ENCODE results near the gene SIGMAR1. TPM values are rescaled to one million over a fixed set of nuclear protein-coding genes. Genes with fewer than 3 reads are reported as not detected.

The SIGMAR1 gene
- total and polyA plus RNA-seq, 2 of the 8 experiments (the other 6 are each of a cell fraction or from before 2014, with no cell fraction given), result 84.2 to 134 TPM

- 4% methylated on average over 38 of the region's 40 CpGs; no CpG with 5 or more reads in 1 of the 2 experiments for WGBS, 2 experiments (ENCODE audit: extremely low coverage in 1 of 2, insufficient coverage in 1 of 2, insufficient read length in 1 of 2, insufficient replicate concordance in 2 of 2, low coverage in 1 of 2, low lambda C conversion rate in 2 of 2, missing lambda C conversion rate in 1 of 2)
- H2AFZ ChIP-seq (ENCODE audit: low read length), result peak overlapping the region; percentile 19; the same call in 1 of the 2 replicates
- TF ChIP-seq EP300 (IDR thresholded peaks at IDR 0.05; ENCODE audit: borderline replicate concordance in 1 of 2, low read depth in 2 of 2, low read length in 2 of 2) (no peak), CHD1 (IDR thresholded peaks at IDR 0.05; ENCODE audit: low read depth, low read length) (no peak), SIRT6 (IDR thresholded peaks at IDR 0.05; ENCODE audit: low read length) (no peak), SUZ12 (IDR thresholded peaks at IDR 0.05; ENCODE audit: low read length) (peak; percentile 32), HDAC2 (IDR thresholded peaks at IDR 0.05; ENCODE audit: borderline replicate concordance in 1 of 2, low read depth in 2 of 2, low read length in 2 of 2) (no peak), CTCF (IDR thresholded peaks at IDR 0.05; ENCODE audit: control extremely low read depth in 1 of 3, insufficient read depth in 1 of 3, low read depth in 1 of 3, low read length in 3 of 3) (no peak), GABPA (IDR thresholded peaks at IDR 0.05; ENCODE audit: borderline replicate concordance, insufficient read depth, low read length) (no peak)
These were observed 47.0 kb downstream of the SIGMAR1 start for GRCh38 chr9:34590381-34591247.

More at GRCh38 chr9:34590381-34591247, 47.0 kb downstream of the SIGMAR1 start:
- Histone ChIP-seq H2BK5ac (ENCODE audit: low read depth, low read length) (no peak overlapping the region), H3K36me3 (ENCODE audit: control insufficient read depth in 2 of 4, insufficient read depth in 4 of 4, low read length in 3 of 4) (peaks cover 0 to 9% (median 0%) of the 10 kb centered on the region in 4 experiments; a peak in 1 of 8 replicates), H3K14ac (ENCODE audit: insufficient read length) (no peak overlapping the region), H2BK15ac (ENCODE audit: low read length) (no peak overlapping the region), H3K27ac (ENCODE audit: low read depth, low read length) (no peak overlapping the region), H3K79me1 (ENCODE audit: low read depth, low read length) (no peaks in the 10 kb centered on the region), H3K9me3 (ENCODE audit: insufficient read depth in 2 of 2, low read depth in 1 of 2, low read length in 1 of 2) (peaks cover 0 to 4% of the 10 kb centered on the region in 2 experiments; a peak in 1 of 4 replicates), H4K20me1 (replicated peaks in 1 of 2; ENCODE audit: control insufficient read depth in 1 of 2, insufficient read depth in 2 of 2, low read length in 2 of 2) (peaks cover 11 to 12% of the 10 kb centered on the region in 2 experiments), H3K27me3 (replicated peaks in 1 of 4; ENCODE audit: control insufficient read depth in 3 of 4, extremely low read depth in 1 of 4, insufficient read depth in 3 of 4, low read length in 3 of 4) (peaks cover 73 to 88% (median 83%) of the 10 kb centered on the region in 4 experiments), H4K5ac (ENCODE audit: insufficient read length, low read depth, low read length) (no peak overlapping the region), H3K56ac (replicated peaks; ENCODE audit: insufficient read length, low read depth, low read length) (no peak overlapping the region), H3K79me2 (ENCODE audit: control insufficient read depth in 1 of 2, insufficient read depth in 2 of 2, low read length in 2 of 2) (no peaks in the 10 kb centered on the region), H2BK120ac (replicated peaks; ENCODE audit: low read depth, low read length) (no peak overlapping the region), H3K23me2 (ENCODE audit: low read depth, low read length) (peaks cover 15% of the 10 kb centered on the region), H2AK5ac (ENCODE audit: low read depth, low read length) (no peak overlapping the region), H2BK20ac (ENCODE audit: low read length) (0 out of 2 replicates have a peak overlapping the region, but pooled peaks have one; percentile 18), H4K91ac (replicated peaks; ENCODE audit: insufficient read length, low read length) (no peak overlapping the region), H3K23ac (ENCODE audit: insufficient read length) (no peak overlapping the region), H3K18ac (ENCODE audit: extremely low read depth, low read length) (peak overlapping the region; percentile 84), H3K4ac (replicated peaks; ENCODE audit: insufficient read length, low read depth, low read length) (no peak overlapping the region), H2BK12ac (ENCODE audit: low read depth, low read length) (0 out of 2 replicates have a peak overlapping the region, but pooled peaks have one; percentile 75), H3K9ac (replicated peaks in 1 of 4; ENCODE audit: extremely low read depth in 1 of 4, low read depth in 3 of 4, low read length in 3 of 4) (no peak overlapping the region), H4K8ac (ENCODE audit: extremely low read depth, insufficient read depth, low read length) (peak overlapping the region; percentile 28; the same call in 1 of the 2 replicates), H3K4me3 (ENCODE audit: extremely low read depth in 1 of 4, insufficient read depth in 2 of 4, low read depth in 3 of 4, low read length in 4 of 4) (peak overlapping the region; percentile 34 to 74 (median 52)), H3K4me2 (ENCODE audit: insufficient read depth in 1 of 2, low read depth in 2 of 2, low read length in 2 of 2) (peak overlapping the region; percentile 76 to 85), H3K4me1 (replicated peaks in 1 of 4; ENCODE audit: control insufficient read depth in 3 of 4, insufficient read depth in 4 of 4, low read length in 3 of 4) (peaks cover 10 to 38% (median 20%) of the 10 kb centered on the region in 4 experiments)
- ChIA-PET POLR2A (ENCODE audit: partially characterized antibody) (interaction anchor here (0.7 to 2.7 kb wide), 10 partner anchors 12 to 464 kb away, joined by 3 to 36 read pairs (median 4); partner anchors contain the start of gene DCAF12), CTCF (ENCODE audit: partially characterized antibody) (interaction anchor here (1.0 to 11.5 kb wide), 31 partner anchors 10 to 258 kb away, joined by 3 to 214 read pairs (median 8); partner anchors contain the start of genes ARID3C, RPP25L and SIGMAR1)
- DNase-seq (ENCODE audit: low read depth in 1 of 2, low spot score in 2 of 2) (peak in 1 of 2 experiments; percentile 80), FAIRE-seq (no peak)
